ENCODE results near the gene ARSB. TPM values are rescaled to one million over a fixed set of nuclear protein-coding genes. Genes with fewer than 3 reads are reported as not detected.

The ARSB gene
- total RNA-seq, 1 experiment from 2014 or later = 18.1 TPM

DNA sequence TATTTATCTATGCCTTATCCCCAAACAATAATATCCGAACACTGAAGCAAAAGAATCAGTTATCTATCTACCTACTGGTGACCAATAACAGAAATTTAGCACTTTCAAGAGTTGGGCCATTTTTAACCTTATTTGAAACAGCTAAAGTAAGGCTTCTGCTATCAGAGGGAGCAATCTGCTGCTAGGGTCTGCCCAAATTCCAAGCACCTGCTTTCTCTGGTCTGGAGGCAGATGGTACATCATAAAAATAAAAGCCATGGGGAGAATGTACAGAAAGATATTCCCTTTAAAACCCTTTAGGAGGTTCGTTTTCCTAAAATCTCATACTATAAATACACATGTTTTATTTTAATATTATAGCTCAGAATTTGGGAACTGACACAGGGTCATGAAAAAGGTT is 37.7 kb upstream of the ARSB start:
- 0 out of 2 replicates have a peak, but pooled peaks cover 3% of the 10 kb centered on the region for H3K4me1 ChIP-seq (ENCODE audit: control insufficient read depth, insufficient read depth, low read length)
- no peak for ATAC-seq
- DNase-seq (ENCODE audit: low read depth, low spot score) = no peak
- in situ Hi-C loops (cut with HindIII; ENCODE audit: low pct_unique_long_range_greater_than_20kb, low sequenced_read_pairs) = no loop called here
- peaks cover 35% of the 10 kb centered on the region; the same call in 1 of the 2 replicates for H3K27me3 ChIP-seq (ENCODE audit: control insufficient read depth, insufficient read depth, low read length)
- no TSS peak for BruUV-seq (replicated peaks)
- no peaks in the 10 kb centered on the region for H3K9me3 ChIP-seq (ENCODE audit: control insufficient read depth, insufficient read depth, low read depth, low read length)
- no peak overlapping the region for H3K27ac ChIP-seq (ENCODE audit: low read length)
- intact Hi-C loops (cut with micrococcal nuclease; ENCODE audit: unreplicated experiment) = loop anchor here (5.0 to 10.0 kb wide), 3 partner anchors 90 to 832 kb away; partner anchors contain the start of gene BHMT
- ChIA-PET CTCF (interaction anchor here (0.6 to 5.5 kb wide), 2 partner anchors 110 to 138 kb away, joined by 3 to 62 read pairs; no protein-coding TSS in a partner anchor), POLR2A (no interaction called here)
- no peaks in the 10 kb centered on the region for H3K36me3 ChIP-seq (ENCODE audit: control insufficient read depth, insufficient read depth, low read length)
- H3K4me3 ChIP-seq (ENCODE audit: low read depth in 2 of 2, low read length in 2 of 2) = no peak overlapping the region
- TF ChIP-seq, protein P1, sequence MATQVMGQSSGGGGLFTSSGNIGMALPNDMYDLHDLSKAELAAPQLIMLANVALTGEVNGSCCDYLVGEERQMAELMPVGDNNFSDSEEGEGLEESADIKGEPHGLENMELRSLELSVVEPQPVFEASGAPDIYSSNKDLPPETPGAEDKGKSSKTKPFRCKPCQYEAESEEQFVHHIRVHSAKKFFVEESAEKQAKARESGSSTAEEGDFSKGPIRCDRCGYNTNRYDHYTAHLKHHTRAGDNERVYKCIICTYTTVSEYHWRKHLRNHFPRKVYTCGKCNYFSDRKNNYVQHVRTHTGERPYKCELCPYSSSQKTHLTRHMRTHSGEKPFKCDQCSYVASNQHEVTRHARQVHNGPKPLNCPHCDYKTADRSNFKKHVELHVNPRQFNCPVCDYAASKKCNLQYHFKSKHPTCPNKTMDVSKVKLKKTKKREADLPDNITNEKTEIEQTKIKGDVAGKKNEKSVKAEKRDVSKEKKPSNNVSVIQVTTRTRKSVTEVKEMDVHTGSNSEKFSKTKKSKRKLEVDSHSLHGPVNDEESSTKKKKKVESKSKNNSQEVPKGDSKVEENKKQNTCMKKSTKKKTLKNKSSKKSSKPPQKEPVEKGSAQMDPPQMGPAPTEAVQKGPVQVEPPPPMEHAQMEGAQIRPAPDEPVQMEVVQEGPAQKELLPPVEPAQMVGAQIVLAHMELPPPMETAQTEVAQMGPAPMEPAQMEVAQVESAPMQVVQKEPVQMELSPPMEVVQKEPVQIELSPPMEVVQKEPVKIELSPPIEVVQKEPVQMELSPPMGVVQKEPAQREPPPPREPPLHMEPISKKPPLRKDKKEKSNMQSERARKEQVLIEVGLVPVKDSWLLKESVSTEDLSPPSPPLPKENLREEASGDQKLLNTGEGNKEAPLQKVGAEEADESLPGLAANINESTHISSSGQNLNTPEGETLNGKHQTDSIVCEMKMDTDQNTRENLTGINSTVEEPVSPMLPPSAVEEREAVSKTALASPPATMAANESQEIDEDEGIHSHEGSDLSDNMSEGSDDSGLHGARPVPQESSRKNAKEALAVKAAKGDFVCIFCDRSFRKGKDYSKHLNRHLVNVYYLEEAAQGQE (IDR thresholded peaks at IDR 0.05; ENCODE audit: insufficient read depth in 1 of 2, low read depth in 2 of 2, low read length in 1 of 2) = no peak
- TF ChIP-seq, protein P2, sequence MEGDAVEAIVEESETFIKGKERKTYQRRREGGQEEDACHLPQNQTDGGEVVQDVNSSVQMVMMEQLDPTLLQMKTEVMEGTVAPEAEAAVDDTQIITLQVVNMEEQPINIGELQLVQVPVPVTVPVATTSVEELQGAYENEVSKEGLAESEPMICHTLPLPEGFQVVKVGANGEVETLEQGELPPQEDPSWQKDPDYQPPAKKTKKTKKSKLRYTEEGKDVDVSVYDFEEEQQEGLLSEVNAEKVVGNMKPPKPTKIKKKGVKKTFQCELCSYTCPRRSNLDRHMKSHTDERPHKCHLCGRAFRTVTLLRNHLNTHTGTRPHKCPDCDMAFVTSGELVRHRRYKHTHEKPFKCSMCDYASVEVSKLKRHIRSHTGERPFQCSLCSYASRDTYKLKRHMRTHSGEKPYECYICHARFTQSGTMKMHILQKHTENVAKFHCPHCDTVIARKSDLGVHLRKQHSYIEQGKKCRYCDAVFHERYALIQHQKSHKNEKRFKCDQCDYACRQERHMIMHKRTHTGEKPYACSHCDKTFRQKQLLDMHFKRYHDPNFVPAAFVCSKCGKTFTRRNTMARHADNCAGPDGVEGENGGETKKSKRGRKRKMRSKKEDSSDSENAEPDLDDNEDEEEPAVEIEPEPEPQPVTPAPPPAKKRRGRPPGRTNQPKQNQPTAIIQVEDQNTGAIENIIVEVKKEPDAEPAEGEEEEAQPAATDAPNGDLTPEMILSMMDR (IDR thresholded peaks at IDR 0.05) = no peak
- TF ChIP-seq SIN3A (IDR thresholded peaks at IDR 0.05; ENCODE audit: borderline replicate concordance, insufficient read depth, low read depth, low read length) (no peak), POLR2AphosphoS5 (IDR thresholded peaks at IDR 0.05; ENCODE audit: low read depth, low read length) (no peak), TCF7L2 (IDR thresholded peaks at IDR 0.05; ENCODE audit: low read depth, low read length) (no peak)

- CTCF ChIA-PET = interaction anchor here (0.6 to 5.5 kb wide), 3 partner anchors 111 to 443 kb away, joined by 5 to 62 read pairs (median 6); no protein-coding TSS in a partner anchor
- BruUV-seq (replicated peaks) = no TSS peak
- in situ Hi-C loops (cut with HindIII; ENCODE audit: low pct_unique_long_range_greater_than_20kb, low sequenced_read_pairs) (no loop called here), intact Hi-C loops (cut with micrococcal nuclease; ENCODE audit: unreplicated experiment) (loop anchor here (5.0 to 10.0 kb wide), 3 partner anchors 91 to 833 kb away; partner anchors contain the start of gene BHMT)
- no peak for ATAC-seq
- H3K4me1 ChIP-seq (ENCODE audit: control insufficient read depth, insufficient read depth, low read length) = 0 out of 2 replicates have a peak, but pooled peaks cover 3% of the 10 kb centered on the region
- H3K4me3 ChIP-seq (ENCODE audit: low read depth in 2 of 2, low read length in 2 of 2) = no peak overlapping the region
- no peaks in the 10 kb centered on the region for H3K36me3 ChIP-seq (ENCODE audit: control insufficient read depth, insufficient read depth, low read length)
- H3K27ac ChIP-seq (ENCODE audit: low read length) = no peak overlapping the region
- H3K27me3 ChIP-seq (ENCODE audit: control insufficient read depth, insufficient read depth, low read length) = peaks cover 33% of the 10 kb centered on the region; the same call in 1 of the 2 replicates
- no peaks in the 10 kb centered on the region for H3K9me3 ChIP-seq (ENCODE audit: control insufficient read depth, insufficient read depth, low read depth, low read length)
- TF ChIP-seq SIN3A (IDR thresholded peaks at IDR 0.05; ENCODE audit: borderline replicate concordance, insufficient read depth, low read depth, low read length) (no peak), POLR2AphosphoS5 (IDR thresholded peaks at IDR 0.05; ENCODE audit: low read depth, low read length) (no peak), TCF7L2 (IDR thresholded peaks at IDR 0.05; ENCODE audit: low read depth, low read length) (no peak)
- TF ChIP-seq, protein P2 (IDR thresholded peaks at IDR 0.05) = no peak
- TF ChIP-seq, protein P1 (IDR thresholded peaks at IDR 0.05; ENCODE audit: insufficient read depth in 1 of 2, low read depth in 2 of 2, low read length in 1 of 2) = no peak
- POLR2A ChIA-PET = no interaction called here
- no peak for DNase-seq (ENCODE audit: low read depth, low spot score)
These were observed 36.6 kb upstream of the ARSB start for GRCh38 chr5:79021753-79022152.
